Amniotic epithelial cell (primary cell): ENCODE results near the gene WASF2.

ENCODE experiments used
- DNase-seq: peaks from one replicate; pipeline ENCODE4 v3.0.0-alpha.2; 2010; ENCODE audit warnings: low read depth

WASF2 gene

DNA sequence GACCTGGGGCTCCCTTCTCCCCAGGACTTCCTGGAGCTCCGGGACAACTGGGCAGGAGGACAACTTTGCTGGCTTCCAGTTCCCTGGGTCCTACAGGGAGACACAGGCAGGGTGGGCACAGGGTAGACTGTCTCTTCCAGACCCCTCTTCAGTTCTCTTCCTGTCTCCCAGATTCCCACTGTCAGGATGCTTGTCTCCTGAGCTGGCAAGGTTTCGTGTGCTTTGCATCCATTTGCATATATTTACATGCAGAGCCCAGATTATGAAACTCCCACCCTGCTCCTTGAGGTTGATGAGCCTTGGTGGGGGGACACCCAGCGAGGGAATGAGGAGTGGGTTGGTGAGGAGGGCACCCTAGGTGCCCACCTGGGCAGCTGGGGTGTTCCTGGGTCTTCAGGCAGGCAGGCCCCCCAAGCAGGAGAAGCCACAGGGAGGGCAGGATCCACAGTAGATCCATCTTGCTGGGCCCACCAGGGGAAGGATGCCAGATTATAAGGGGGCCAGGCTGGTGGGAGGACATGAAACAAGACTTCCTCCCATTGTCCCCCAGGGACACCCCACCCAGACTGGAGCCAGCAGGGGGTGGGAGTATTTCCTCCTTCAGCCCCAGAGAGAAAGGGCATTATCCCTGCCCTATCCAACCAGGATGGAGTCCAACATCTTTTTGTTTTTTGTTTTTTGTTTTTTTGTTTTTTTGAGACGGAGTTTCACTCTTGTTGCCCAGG, 115.4 kb downstream of the WASF2 start, which contains the start of gene FCN3:
Gene FCN3, minus strand, starts transcription at position 463 of the 725 bp plus-strand sequence. Its CDS starts 6 bp downstream, at position 457.
- DNase-seq, result no peak

DNA sequence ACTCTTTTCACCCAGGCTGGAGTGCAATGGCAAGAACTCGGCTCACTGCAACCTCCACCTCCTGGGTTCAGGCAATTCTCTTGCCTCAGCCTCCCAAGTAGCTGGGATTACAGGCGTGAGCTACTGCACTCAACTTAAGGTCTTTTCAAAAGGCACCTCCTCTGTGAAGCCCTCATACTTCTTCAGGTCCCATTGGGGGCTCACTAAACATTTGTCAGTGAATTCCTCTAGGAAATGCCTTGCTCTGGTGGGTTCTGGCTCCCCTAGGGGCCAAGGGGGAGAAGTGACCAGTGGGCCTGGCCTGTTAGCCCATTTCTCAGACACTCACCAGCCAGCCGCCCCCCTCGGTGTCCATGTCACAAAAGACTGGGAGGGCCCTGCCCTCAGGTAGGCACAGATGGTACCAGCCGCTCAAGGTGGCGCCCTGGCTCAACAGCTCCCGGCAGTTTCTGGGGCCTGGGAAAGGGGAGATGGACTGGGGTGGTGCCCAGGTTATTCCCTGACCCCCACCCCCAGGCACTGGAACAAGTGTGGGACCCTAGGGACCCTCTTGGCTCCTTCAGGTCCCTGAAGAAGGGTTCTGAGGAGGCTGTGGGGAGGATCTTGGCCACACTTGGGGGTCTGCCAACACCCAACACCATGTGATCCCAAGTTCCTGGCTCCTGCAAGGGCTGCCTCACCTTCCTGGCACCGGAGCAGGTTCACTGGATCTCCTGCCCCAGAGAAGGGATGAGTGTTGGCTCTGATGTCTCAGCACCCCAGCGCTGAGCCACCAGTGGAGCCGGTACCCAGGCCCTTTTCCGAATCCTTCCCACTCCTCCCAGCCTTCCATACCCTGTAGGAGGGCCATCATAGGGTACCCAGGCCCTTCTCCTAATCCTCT, 116.9 kb downstream of the WASF2 start:
- DNase-seq, result no peak

DNA sequence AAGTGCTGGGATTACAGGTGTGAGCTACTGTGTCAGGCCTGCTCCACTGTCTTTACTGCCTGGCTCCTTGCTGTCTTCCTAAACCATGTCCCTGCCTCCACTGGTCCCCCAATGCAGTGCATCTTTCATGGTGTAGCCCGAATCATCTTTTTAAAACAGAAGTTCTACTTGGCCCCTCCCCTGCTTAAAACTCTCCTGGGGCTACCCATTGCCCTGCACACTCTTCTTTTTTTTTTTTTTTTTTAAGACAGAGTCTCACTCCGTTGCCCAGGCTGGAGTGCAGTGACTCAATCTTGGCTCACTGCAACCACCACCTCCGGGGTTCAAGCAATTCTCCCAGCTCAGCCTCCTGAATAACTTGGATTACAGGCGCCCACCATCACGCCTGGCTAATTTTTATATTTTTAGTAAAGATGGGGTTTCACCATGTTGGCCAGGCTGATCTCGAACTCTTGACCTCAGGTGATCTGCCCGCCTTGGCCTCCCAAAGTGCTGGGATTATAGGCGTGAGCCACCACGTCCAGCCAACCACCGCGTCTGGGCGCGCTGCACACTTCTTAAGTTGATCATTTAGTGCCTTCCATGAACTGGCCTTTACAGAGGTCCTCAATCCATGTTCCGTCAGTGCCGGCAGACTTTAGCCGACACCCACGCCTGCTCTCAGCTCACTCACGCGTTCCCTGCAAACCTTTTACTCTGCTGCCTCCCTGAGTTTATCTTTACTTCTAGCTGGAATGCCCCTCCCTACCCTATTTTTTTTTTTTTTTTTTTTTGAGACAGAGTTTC, 117.8 kb downstream of the WASF2 start:
- DNase-seq, result peak; percentile 63

DNA sequence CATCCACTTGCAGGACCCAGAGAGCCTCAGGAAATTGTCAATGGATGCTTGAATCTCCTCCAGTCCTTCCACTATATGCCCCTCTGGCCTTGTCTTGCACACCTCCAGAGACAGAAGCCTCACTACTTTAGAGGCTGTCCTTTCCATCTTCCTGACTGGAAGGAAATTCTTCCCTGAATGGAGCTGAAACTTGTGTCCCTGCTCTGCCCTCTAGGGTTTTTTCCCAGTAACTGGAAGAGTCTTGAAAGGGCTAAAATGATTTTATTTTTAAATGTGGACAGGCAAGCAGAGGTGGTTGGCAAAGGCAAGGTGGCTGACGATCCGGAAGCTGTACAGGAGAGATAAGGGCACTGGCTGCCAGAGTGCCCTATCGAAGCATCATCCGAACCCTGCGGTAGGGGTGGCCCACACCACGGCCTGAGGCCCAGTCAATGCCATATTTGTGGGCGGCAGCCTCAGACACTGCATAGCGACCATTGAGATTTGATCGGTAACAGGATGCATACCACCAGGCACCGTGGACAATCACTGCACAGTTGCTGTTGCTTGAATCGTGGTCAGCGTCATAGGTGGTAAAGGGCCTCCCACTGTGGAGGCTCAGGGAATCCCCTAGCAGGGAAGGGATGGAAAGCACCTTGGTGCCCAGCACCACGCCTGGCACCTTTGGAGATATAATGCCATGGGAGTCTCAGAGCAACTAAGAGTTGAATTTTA, 120.9 kb downstream of the WASF2 start:
- peak; percentile 25 for DNase-seq

DNA sequence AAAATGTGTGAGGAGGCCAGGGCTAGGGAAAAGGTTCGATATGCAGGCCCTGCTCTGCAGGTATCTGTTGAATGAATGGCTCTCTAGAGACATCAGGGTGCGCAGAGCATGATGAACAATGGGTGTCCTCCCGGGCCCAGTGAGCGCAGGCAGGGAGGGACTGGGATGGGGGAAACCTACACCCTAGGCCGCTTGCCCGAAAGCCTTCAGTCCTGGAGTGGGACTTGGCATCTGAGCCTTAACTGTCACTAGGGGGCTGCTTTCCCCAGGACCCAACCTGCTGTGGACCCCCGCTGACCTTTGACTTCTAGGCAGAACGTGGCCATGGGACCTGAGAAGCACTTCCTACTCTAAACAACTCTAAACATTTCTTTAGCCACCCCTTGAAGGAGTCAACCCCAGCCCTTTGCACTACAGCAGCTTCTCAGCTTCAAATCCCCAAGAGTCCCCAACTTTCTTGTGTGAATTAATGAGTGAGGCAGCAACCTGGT, 122.8 kb downstream of the WASF2 start:
- no peak for DNase-seq

DNA sequence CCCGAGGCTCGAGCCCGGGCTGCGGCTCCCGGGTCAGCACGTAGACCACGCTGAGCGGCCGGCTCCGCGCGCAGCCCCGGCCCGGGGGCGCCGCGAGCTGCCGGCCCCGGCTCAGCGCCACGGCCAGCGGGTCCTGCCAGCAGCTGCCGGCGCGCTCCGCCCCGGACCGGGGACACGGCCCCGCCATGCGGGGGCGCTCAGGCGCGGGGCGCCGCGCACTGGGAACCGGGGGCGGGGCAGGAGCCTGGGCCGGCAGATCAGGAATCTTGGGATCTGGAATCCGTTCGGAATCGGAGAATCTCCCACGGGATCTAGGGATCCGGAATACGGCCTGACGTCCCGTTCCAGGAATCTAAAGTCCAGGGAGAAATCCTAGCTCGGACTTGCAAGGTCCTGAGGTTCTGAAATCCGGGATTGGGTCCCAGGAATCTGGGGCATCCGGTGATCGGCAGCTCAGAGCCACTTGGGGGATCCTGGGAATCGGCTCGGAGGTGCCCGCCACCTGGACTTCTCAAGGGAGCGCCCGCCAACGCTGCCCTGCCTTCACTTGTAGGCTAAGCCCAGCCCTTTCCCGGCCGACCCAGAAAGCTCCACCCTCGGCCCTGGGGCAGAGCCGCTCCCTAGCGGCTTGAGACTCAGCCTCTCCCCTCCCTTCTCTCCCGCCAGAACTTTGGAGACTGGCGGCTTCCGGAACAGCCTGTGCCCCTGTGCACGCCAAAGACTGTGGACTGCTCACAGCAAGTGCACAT, 123.4 kb downstream of the WASF2 start, which contains the start of gene MAP3K6:
Gene MAP3K6, minus strand, starts transcription at position 551 of the 749 bp plus-strand sequence. Its CDS starts 364 bp downstream, at position 187.
- peak; percentile 59 for DNase-seq

DNA sequence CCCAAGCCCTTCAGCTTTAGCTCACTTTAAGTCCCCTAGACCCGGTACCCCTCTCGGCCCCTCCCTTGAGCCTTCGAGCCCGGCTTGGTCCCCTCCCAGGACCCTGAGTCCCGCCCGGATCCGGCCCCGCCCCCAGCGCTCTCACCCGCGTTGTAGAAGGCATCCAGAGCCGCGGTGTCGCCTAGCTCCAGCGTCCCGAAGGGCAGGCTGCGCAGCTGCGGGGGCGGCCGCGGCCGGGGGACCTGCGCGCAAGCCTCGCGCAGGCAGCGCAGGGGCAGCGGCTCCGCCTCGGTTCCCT, 123.9 kb downstream of the WASF2 start:
- peak; percentile 17 for DNase-seq

DNA sequence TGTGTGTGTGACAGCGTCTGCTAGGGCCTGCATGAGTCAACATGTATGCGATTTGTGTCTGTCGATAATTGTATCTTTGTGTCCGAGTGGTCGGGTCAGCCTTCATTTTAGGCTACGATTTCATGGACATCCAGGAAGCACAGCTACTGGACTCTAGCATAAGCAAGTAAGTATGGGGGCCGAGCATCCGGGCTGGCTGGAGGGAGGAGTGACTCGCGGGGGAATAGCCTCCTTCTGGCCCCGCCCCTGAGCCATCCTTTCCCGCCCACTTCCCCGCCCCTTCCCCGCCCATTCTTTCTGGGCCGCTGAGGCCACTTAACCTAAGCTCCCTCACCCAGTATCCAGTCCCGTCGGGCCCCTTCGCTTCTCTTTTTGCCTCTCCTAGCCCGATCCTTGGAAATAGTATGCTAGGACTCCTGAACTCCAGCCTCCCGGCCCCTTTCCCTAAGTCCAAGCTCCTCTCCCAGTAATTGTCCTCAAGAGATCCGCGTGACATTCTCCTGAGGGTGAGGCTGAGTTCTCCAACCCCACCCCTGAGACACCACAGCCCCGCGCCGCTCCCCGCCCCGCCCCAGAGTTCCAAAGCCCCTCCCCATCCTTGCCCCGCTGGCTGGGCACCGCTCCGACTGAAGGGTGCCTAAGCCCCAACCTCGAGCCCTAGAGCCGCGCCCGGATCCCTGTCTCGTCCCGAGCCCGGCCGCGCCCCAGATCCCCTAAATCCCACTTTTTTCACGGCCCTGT, 124.4 kb downstream of the WASF2 start:
- DNase-seq, result peak; percentile 82

DNA sequence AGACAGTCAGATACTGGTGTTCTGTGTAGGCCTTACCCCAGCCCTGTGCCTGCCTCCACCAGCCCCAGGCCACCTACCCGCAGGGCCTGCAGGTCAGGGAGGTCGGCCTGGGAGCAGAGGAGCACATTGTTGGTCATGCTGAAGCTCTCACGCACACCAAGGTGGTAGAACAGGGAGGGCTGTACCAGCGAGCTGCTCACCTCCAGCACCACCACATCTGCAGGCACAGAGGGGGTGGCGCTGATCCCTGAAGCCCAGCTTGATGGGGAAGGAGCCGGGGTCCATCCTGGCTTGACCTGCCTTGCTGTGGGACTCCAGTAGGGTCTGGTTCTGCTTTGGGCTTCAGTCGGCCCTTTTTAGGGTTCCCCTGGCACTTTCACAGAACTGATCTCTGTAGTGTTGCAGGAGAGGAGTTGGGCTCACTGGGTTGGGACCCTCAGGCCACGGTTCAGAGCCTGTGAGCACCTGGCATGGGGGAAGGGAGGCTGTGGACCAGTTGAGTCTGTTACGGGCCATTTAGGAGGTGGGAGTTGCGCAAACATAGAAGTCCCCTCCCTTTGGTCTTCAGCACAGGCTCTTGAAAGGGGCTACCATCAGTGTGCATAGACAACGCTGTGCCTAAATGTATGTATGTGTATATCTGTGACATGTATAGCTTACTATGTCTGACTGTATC, 125.1 kb downstream of the WASF2 start:
- DNase-seq, result no peak

DNA sequence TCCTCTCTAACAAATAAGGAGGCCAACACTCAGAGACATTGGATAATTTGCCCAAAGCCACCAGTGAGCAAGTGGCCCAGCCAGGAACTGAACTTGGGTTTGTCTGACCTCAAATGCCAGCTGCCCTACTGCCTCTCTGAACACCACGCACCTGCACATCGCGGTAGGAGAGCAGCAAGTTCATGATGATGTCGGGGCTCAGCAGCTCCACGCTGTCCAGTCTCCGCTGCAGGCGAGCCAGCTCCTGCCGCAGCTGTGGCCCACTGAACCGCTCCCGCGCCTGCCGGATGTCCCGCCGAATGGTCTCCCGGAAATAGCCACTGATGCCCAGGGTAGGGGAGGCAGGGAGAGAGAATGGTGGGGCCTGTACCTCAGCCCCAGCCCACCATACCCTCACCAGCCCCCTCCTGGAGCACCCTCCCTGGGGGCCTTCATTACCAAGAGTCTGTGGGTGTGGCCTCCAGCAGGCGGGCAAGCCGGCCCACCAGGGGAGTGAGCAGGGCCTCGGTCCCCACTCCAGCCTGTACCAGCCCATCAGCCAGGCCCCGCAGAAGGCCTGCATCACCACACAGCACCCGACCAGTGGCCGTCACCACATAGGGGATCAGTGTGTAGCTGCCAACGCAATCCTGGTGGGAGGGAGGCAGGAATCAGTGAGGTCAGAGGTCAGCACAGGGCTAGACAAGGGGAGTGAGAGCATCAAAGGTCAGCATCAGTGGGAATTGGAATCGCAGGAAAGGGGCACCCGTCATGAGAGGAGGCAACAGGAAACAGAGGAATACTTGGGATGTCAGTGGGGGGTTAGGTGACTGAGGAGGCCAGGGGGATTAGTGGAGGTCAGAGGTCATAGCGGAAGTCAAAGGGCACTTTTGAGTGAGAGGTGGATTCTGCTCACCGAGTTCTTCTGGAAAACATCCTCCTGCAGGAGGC, 125.9 kb downstream of the WASF2 start:
- no peak for DNase-seq

DNA sequence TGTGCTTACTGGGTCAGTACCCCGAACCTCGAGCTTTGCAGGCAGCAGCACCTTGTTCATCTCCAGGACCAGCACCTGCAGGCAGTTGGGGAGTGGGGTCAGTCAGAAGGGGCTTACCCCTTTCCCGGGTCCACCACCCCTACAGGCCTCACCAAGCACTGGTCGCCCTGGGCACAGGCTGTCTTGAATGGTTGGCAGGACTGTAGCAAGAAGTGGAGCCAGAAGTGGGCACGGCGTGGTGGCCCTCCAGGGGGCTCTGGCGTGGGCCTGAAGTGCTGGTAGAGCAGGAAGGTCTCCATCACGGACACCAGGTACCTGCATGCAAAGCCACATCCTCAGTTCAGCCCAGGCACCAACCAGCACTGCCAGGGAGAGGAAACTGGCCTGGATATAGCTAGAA, 128.4 kb downstream of the WASF2 start:
- DNase-seq, result no peak

DNA sequence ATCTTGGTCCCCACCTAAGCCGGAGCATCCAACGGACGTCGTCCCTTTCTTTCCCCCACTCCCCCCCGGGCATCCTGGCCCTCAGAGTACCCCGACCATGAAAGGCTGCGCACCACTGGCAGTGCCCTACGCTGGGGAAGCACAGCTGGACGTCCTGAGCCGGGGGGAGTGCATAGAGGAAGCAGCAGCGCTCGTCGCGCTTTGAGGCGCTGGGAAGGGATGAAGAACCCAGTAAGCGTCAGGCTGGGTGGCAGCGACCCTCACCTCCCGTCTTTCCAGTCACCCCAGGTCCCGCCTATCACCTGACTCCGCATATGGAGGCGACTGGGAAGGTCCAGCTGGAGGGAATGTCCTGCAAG, 128.9 kb downstream of the WASF2 start:
- no peak for DNase-seq

DNA sequence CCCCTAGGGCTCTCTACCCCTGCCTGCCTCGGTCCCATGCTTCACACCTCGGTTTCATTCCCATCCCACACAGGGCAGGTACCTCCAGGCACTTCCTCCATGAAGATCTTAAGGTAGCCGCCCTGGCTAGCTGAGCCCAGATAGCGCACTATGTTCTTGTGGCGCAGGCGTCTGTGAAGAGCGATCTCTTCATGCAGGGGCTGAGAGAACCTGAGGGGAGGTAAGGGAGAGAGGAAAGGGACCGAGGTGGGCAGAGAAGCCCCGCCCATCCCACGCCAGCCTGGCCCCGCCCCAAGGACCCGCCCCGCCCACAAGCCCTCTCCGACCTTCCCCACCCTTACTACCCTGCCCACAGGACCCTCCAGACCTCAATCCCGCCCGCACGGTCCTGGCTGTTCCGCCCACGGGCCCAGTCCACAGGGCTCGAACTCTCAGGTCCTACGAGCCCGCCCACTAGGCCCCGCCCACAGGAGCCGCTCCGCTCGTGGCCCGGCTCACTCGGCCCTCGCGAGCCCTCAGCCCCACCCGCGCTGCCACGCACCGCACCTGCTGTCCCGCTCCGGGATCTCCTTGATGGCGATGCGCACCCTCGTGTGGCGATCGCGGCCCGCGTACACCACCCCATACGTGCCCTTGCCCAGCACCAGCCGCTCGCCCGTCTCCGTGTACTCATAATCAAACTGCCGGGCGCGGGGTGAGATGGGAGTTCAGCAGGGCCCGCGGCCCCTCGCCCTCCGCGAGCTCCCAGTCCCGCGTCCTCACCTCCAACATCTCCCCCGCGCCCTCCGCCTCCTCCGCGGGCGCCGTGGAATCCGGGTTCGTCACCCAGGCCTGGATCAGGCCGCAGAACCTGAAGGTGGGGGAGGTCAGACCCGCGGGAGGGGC, 129.6 kb downstream of the WASF2 start:
- no peak for DNase-seq

DNA sequence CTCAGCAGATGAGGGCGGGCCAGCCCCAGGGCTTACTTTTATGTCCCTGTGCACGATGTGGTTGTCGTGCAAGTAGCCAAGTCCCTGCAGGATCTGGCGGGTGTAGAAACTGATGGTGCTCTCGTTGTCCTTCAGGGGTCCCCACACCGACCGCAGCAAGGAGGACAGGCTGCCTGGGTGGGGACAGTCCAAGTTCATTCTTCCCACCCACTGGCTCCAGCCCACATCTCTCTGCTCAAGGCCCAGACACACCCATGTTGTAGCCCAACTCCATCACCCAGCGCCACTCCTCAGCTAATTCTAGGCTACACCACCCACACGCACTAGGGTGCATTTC, 130.2 kb downstream of the WASF2 start:
- DNase-seq, result no peak

DNA sequence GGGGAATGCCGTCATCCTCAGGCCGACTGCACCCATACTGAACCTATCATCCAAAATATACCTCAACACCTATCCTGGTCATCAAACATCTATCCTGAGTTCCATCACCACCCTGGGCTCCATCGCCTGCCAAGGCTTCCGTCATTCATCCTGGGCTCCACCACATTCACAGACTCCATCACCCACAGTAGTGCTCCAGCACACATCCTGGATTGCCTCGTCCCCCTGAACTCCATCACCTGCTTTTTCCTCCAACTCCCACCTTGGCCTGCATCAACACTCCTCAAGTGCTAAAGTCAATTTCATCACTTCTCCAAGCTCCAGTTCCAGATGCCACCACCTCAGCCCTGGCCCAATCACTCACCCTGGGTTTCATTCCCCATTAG, 131.0 kb downstream of the WASF2 start:
- DNase-seq, result no peak

DNA sequence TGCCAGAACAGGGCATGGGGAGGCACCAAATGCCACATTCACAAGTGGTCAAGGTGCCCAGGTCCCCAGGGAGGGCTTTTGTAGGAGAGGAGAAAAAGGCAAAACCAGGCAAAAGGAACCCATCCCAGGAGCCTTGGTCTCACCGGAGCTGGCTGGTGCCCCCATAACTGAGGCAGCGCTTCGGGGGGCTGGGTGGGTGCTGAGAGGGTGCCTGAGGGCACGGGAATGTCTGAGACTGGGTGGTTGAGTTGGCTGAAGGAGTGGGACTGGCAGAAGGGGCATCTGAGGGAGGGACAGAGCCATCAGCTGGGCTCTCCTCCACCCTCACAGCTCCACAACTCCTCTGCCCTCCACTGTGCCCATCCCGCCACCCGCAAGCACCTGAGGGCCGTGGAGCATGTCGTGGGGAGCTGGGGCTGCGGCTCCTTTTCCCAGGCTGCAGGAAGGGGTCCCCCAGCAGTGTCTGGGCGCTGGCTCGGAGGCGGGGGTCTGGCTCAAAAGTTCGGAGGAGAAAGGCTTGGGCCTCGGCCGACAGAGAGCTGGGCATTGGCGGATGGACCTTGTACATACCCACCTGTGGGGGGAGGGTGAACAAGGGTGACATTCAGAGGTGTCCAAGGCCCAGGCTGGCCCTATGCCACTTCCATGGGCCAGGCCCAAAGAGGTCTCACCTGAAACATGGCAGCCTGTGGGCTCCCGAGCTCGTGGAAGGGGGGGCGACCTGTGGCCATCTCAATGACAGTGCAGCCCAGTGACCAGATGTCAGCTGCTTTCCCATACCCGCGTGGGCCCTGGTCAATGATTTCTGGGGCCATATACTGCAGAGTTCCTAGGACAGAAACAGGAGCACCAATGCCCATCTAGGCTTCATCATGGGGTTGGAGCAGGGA, 131.7 kb downstream of the WASF2 start:
- no peak for DNase-seq
